GM18861 (cell line): ENCODE data around the gene ELSPBP1.
"Not testable (repeated sequence)": the region's sequence is repeated elsewhere in the genome, so short reads cannot be mapped to it uniquely, and the experiment has no call there.

Experiments
- ATAC-seq: cut with Tn5 transposase; IDR thresholded peaks from one replicate; pipeline ENCODE4 v1.9.1; 2021; ENCODE audit not compliant: unreplicated experiment

Gene ELSPBP1

DNA sequence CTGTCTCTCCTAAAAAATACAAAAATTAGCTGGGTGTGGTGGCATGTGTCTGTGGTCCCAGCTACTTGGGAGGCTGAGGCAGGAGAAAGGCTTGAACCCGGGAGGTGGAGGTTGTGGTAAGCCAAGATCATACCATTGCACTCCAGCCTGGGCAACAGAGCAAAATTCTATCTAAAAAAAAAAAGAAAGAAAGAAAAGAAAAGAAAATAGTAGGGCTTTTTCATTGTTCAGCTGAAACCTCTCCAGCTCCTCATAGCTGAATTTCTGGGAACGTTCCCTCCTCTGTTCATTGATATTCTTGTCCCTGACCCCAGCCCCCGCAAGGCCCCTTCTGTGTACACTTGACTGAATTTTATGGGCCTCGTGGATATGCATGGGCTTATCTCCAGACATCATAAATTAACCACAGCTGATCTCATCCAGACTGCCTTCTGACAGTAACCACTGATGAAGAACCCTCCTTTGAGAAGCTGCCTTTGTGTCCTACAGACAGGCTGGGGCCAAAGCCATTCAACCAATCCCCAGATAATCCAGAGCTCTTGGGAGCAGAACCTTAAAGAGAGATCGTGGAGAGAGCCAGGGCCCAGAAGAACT is at the start of gene ELSPBP1:
ELSPBP1 (plus strand) TSS at position 424 of the 594 bp plus-strand sequence. CDS start 14,036 bp downstream, outside the sequence.
- ATAC-seq = no peak

DNA sequence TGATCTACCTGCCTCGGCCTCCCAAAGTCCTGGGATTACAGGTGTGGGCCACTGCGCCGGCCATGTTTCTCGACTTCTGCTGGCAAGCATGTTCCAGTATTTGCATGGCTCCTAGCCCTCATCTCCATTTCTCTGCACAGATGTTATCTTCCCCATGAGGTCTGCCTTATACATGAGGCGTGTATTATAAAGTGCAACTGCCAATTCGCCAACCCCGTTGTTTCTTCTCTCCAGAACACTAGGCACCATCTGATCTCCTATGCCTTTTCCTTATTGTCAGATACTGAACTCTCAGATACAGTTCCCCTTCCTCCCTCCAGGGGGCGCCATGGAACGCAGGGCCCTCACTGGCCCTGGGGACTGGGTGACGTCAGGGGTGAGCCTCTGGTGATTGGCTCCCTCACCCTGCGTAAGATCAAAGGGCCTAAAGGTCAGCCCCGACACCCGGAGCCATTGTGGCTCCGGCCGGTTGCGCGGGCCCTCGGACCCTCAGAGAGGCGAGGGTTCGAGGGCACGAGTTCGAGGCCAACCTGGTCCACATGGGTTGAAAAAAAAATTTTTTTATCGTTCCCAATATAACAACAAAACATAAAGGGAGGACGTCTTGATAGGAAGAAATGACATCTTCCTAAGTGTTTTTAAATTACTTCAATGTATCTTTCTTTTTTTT is 44.4 kb upstream of the ELSPBP1 start:
- ATAC-seq = not testable (repeated sequence)

DNA sequence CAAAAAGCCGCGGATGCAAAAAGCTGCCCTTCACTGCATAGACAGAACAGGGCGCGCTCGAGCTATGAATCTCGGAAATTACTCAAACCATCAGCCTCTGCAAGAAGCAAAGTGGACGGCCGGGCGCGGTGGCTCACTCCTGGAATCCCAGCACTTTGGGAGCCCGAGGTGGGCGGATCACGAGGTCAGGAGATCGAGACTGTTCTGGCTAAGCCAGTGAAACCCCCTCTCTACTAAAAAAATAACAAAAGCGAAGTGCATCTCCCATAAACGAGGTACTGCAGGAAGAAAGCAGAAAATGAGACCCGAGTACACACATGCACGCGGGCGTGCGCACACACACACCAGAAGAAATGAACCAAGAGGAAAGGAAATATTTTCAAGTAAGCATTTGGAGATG is 42.3 kb upstream of the ELSPBP1 start:
- not testable (repeated sequence) for ATAC-seq

DNA sequence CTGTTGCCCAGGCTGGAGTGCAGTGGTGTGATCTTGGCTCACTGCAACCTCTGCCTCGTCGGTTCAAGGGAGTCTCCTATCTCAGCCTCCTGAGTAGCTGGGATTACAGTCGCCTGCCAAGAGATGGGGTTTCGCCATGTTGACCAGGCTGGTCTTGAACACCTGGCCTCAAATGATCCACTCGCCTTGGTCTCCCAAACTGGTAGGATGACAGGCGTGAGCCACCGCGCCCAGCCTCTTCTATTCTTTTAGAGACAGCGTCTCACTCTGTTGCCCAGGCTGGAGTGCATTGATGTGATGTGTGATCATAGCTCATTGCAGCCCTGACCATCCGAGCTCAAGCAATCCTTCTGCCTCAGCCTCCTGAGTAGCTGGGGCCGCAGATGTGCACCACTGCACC is 38.5 kb upstream of the ELSPBP1 start:
- not testable (repeated sequence) for ATAC-seq

DNA sequence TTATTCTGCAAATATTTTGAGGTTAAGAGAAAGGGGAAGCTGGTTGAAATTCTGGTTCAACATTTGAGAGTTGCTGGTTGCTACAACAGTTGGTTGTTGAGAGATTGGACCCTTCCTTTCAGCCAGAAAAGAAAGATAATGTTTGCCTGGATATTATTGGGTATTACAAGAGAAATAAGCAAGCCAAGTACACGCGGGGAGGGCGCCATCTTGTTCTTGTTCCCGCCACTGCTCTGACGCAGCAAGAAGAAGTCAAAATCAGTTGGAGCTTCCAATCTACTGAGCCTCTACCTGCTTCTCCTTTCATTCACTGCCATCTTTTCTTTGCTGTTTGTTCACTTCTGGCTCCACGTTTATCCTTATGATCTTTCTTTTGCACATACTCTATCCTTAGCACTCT is 20.9 kb upstream of the ELSPBP1 start:
- ATAC-seq = no peak

DNA sequence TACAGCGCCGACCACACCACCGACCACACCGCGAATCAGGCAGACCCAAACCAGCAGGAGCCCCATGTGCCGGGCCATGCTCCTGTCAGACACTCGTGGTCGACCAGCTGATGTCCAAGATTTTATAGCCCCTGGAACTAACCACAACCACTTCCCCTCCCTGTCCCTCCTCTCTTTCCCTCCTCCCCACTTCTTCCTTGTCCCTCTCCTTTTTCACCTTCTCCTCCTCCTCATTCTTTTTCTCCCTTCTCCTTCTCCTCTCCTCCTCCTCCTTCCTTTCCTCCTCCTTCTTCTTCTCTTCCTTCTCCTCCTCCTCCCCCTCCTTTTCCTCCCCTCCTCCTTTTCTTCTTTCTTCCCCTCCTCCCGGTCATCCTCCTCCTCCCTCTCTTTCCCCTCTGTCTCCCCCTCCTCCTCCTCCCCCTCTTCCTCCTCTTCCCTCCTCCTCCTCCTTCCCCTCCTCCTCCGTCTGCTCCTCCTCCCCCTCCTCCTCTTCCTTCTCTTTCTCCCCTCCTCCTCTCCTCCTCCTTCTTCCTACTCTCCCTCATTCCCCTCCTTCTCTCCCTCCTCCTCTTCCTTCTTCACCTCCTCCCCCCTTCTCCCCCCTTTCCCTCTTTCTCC is 3.1 kb upstream of the ELSPBP1 start:
- no peak for ATAC-seq

DNA sequence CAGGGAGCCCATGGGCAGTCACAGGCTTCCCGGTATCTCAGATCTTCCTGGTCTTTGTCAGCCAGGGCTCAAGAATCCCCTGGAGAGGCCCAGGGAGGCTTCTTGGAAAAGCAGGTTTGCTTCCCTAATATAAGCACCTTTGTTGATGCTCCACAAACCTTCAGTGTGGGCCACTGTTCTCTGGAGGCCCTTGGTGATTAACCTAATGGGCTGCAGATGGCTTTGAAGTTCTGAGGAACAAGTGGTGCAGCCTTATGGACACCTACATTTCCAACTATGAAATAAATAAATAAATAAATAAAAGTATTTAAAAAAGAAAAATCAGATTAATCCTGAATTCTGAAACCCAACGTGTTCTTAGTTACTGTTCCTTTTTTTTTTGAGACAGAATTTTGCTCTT is 2.4 kb upstream of the ELSPBP1 start, which contains the start of gene BSPH1:
BSPH1 (minus strand) TSS at position 101 of the 400 bp plus-strand sequence; CDS start at position 12, 89 bp downstream.
- no peak for ATAC-seq

DNA sequence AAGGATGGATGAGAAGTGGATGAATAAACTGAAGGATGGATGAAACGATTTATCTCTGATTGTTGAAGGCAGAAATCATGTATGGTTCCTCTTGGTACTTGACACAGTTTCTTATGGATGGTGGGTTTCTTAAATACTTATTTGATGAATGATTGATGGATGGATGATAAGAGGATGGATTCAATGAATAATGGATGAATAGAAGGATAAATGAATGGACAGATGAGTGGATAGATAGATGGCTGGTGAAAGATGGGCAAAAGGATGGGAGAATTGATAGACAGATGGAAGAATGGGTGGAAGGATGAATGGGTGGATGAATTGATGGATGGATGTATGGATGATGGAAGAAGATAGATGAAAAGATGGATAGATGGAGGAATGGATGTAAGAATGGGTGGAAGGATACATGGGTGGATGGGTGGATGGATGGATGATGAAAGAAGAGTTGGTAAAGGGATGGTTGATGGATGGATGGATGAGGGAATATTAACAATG is 1.8 kb downstream of the ELSPBP1 start:
- no peak for ATAC-seq

DNA sequence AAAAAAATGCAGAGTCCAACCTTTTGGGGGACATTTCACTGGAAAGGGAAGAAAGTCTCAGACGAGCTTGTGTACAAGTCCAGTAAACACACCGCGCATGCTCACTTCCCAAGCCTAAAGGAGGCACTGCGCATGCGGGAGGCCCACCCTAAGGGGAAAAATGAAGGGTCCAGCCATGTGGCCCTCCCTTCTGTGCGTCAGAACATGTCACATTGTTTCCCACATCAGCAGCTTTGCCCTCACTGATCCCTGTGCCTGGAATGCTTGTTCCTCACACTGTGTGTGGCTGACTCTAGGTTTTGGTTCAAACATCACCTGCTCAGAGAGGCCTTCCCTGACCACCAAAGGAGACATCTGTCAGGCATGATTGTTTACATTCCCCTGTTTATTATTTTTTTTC is 4.4 kb downstream of the ELSPBP1 start:
- no peak for ATAC-seq

DNA sequence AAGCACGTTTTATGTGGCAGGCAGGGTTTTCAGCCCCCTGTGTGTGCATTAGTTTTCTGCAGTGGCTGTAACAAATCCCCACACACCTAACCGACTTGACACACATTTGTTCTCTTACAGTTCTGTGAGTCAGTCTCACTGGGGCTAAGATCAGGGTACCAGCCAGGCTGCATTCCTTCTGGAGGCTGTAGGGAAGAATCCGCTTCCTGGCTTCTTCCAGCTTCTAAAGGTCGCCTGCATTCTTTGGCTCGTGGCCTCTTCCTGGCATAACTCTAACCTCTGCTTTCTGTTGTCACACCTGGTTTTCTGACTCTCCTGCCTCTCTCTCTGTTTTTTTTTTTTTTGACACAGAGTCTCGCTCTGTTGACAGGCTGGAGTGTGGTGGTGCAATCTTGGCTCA is 6.4 kb downstream of the ELSPBP1 start:
- ATAC-seq = no peak

DNA sequence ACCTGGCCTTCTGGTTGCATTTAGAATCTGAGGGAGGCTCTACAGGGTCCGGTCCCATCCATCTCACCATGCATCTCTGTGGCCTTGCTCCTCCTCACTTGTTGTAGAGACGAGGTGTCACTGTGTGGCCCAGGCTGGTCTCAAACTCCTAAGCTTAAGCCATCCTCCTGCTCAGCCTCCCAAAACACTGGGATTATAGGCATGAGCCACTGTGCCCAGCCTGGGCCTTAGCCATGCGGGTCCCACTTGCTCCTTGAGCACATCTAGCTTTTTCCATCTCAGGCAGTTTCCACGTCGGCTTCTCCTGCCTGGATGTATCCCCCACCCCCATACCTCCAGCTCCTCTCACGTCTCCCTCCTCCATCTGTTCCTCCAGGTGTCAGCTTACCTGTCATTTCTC is 9.8 kb downstream of the ELSPBP1 start:
- no peak for ATAC-seq

DNA sequence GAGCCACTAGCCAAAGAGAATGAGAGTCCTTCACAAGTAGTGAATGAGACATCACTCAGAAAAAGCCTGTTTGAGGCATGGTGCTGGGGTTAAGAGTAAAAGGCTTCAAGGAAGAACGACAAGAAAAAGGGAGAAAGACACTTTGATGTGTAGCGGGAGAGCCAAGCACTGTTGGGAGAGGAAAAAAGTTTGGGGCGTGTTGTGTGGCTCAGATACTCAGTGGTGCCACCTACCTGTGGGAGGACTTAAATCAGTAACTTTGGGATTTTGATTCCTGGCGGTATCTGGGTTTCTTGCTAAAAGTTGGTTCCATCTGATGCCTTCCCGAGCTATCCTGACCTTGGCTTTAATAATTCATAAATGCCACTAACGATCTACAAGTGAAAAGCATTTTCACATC is 12.3 kb downstream of the ELSPBP1 start:
- no peak for ATAC-seq

DNA sequence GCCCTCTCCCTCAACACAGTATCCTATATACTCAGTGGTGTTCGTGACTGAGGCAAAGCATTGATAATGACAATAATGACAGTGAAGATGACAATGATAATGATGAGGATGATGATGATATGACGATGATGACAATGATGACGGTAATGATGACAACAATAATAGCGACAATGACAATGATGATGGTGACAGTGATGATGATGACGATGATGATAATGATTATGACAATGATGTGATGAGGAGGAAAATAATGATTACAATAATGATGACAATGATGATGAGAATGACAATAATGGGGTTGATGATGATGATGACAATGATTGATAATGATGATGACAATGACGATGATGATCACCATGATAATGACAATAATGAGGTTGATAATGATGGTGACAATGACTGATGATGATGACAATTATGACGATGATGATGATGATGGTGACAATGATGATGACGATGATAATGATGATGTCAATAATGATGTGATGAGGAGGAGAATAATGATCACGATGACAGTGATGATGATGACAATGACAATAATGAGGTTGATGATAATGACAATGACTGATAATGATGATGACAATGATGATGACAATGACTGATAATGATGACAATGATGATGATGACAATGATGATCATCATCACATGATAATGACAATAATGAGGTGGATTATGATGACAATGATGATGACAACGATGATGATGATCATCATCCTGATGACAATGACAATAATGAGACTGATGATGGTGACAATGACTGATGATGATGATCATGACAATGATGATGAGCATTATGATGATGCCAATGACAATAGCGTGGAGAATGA is 16.7 kb downstream of the ELSPBP1 start:
- ATAC-seq = no peak

DNA sequence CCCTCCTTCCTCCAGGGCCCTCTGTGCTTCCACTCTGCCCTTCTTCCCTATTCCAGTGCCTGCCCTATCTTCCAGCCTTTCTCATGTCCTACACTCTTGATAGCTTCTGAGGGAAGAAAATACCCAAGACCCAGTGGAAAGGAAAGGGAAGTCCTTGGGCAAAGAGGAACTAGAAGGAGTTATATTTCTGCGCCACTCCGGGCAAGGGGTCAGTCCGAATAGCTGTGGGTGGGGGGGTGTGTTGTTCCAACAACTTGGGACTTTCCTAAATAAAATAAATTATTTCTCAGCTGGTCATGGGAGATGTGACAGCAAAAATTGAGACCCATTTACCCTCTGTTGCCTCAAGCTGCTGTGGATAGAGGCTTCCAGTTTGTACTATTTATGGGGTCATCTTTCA is 26.3 kb downstream of the ELSPBP1 start:
- no peak for ATAC-seq

DNA sequence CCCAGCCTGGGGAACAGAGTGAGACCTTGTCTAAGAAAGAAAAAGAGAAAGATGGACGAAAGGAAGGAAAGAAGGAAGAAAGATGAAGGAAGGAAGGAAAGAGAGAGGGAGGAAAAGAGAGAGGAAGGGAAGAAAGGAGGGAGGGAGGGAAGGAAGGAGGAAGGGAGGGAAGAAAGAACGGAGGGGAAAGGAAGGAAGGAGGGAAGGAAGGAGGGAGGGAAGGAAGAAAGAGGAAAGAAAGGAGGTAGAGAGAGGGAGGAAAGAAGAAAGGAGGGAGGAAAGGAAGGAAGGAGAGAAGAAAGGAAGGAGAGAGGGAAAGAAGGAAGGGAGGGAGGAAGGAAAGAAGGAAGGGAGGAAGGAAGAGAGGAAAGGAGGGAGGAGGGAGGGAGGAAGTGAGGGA is 28.6 kb downstream of the ELSPBP1 start:
- ATAC-seq = no peak

DNA sequence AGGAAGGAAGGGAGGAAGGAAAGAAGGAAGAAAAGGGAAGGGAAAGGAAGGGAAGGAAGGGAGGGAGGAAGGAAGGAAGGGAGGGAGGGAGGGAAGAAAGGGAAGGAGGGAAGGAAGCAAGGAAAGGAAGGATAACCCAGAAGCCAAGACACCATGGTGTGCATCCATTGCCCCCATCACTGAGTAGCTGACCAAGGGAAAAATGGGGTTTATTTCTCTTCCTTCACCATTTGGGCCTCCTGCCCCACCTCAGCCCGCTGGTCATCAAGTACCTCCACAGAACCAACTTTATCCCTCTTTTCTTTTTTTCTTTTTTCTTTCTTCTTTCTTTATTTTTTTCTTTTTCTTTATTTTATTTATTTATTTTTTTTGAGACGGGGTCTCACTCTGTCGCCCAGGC is 29.1 kb downstream of the ELSPBP1 start:
- ATAC-seq = no peak

DNA sequence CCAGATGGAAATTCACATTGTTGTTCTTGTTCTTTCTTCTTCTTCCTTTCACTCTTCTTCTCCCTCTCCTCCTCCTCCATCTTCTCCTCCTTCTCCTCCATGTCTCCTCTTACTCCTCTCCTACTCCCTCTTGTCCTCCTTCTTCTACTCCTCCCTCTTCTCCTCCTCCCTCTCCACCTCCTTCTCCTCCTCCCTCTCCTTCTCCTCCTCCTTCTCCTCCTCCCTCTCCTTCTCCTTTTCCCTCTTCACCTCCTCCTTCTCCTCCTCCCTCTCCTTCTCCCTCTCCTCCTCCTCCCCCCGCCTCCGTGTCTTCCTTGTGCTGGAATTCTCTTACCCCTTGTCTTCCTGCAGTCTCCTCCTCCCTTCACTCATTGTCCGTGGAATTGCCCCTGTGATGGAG is 31.0 kb downstream of the ELSPBP1 start:
- ATAC-seq = no peak

DNA sequence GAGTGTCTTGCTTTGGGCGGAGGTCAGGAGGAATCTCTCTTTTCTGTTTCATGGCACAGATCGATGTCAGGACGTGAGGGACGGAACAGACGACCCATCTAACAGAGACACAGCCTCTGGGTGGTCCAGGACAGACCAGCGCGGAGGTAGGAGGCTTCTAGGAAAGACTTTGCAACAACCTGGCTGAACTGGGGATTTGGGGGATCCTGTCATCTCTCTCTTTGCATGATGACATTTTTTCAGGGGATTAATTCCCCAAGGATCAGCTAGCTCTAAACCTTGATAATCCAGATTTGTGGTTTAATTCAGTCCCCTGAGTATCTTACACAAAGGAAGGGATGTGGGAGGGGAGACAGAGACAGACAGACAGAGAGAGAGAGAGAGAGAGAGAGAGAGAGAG is 35.0 kb downstream of the ELSPBP1 start:
- no peak for ATAC-seq

DNA sequence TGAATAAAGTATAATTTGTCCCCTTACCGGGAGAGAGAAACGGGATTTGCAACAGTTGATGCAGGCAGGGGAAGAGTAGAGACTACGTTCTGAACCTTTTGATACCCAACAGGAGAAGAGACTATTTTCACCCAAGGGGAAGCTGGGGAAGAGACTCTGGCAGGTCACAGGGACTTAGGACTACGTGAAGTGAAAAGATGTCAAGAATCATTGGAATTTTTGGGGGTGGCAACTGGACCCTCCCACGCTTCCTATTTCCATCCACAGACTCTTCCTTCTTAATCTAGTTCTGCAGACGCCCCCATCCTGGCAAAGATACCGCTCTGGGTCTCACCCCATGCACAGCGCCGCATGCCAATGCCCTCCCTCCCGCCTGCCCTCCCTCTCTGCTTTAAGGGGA is 35.6 kb downstream of the ELSPBP1 start:
- ATAC-seq = no peak

DNA sequence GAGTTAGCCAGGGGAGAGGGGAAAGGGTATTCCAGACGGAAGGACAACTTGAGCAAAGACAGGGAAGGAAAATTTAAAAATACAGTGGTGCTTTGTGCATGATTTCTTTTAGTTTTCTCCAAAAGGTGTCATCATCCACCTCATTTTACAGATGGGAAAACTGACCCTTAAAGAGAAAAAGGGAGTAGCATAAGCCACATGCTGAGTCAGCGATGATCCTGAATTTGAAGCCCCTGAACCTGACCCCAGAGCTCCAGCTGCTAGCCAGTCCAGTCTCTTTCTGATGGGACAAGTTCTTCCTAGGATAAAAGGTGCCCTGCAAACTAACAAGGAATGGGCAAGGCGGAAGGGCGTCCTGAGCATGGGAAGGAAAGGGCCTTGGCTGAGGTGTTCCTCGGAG is 39.2 kb downstream of the ELSPBP1 start:
- ATAC-seq = no peak

DNA sequence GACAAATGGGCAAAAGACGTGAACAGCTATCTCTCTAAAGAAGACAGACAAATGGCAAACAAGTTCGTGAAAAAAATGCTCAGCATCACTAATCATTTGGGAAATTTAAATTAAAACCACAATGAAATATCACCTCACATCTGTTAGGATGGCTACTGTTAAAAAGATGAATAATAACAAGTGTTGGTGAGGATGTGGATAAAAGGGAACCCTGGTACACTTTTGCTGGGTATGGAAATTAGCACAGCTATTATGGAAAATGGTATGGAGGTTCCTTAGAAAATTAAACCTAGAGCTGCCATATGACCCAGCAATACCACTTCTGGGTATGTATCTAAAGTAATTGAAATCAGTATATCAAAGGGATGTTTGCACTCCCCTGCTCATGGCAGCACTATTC is 42.3 kb downstream of the ELSPBP1 start:
- no peak for ATAC-seq
